ENCODE data around the gene TSC1.

- TF ChIP-seq CTCF (IDR thresholded peaks at IDR 0.05), result no peak
- no peak for TF ChIP-seq EP300 (IDR thresholded peaks at IDR 0.05)
Observed at GRCh38 chr9:132896906-132897305, 47.5 kb downstream of the TSC1 start.
